Stimulated activated CD4-positive, alpha-beta T cell treated with anti-CD3 and anti-CD28 coated beads, Interleukin-4, amount 100 ng/mL, for 4 hours (primary cell): Measurements from ENCODE around the gene VAV3.

Experiments
- DNase-seq, 2 experiments: peaks; one replicate each; pipeline ENCODE4 v3.0.0-alpha.2; 2020

Gene VAV3

GRCh38 chr1:107524301-107524700 is 440.7 kb downstream of the VAV3 start:
- no peak for DNase-seq

- no peak for DNase-seq
Observed at GRCh38 chr1:107523736-107524135, 441.2 kb downstream of the VAV3 start.

GRCh38 chr1:107523061-107523460 is 441.9 kb downstream of the VAV3 start:
- DNase-seq = no peak
